GM19023 (cell line): ENCODE measurements around the gene CFAP54.

Experiments used
- ATAC-seq: cut with Tn5 transposase; IDR thresholded peaks from one replicate; pipeline ENCODE4 v1.9.1; 2021; ENCODE audit warnings: mild to moderate bottlenecking, moderate library complexity; ENCODE audit not compliant: unreplicated experiment

CFAP54 gene

GRCh38 chr12:96882862-96883261 is 393.5 kb downstream of the CFAP54 start:
- ATAC-seq: no peak

- no peak for ATAC-seq
Measured at GRCh38 chr12:96883571-96883970, 394.2 kb downstream of the CFAP54 start.

GRCh38 chr12:96886998-96887677 is 397.8 kb downstream of the CFAP54 start:
- no peak for ATAC-seq

GRCh38 chr12:96889273-96889933 is 400.0 kb downstream of the CFAP54 start:
- no peak for ATAC-seq

GRCh38 chr12:96890331-96890730 is 401.0 kb downstream of the CFAP54 start:
- no peak for ATAC-seq

- ATAC-seq: no peak
Measured at GRCh38 chr12:96892104-96892503, 402.7 kb downstream of the CFAP54 start.

- ATAC-seq: no peak
Measured at GRCh38 chr12:96897421-96897820, 408.0 kb downstream of the CFAP54 start.

- ATAC-seq: no peak
Measured at GRCh38 chr12:96901175-96901574, 411.8 kb downstream of the CFAP54 start.

GRCh38 chr12:96902076-96902475 is 412.7 kb downstream of the CFAP54 start:
- no peak for ATAC-seq

- ATAC-seq: no peak
Measured at GRCh38 chr12:96906498-96906848, 417.1 kb downstream of the CFAP54 start.

- ATAC-seq: peak; percentile 97
Measured at GRCh38 chr12:96906849-96907670, 417.7 kb downstream of the CFAP54 start, which contains the start of gene NEDD1. Gene NEDD1 (plus strand): TSS chr12:96907257. CDS start chr12:96909760, 2,503 bp downstream.

GRCh38 chr12:96907671-96908422 is 418.5 kb downstream of the CFAP54 start:
- peak; percentile 28 for ATAC-seq

- ATAC-seq: no peak
Measured at GRCh38 chr12:96908423-96908675, 419.0 kb downstream of the CFAP54 start.

GRCh38 chr12:96912261-96912660 is 422.9 kb downstream of the CFAP54 start:
- no peak for ATAC-seq

- ATAC-seq: no peak
Measured at GRCh38 chr12:96912943-96913342, 423.6 kb downstream of the CFAP54 start.

GRCh38 chr12:96919510-96920210 is 430.3 kb downstream of the CFAP54 start:
- no peak for ATAC-seq
